HepG2 (cell line): ENCODE data around the gene EMILIN1. TPM values are rescaled to one million over a fixed set of nuclear protein-coding genes. Genes with fewer than 3 reads are reported as not detected.

Experiments used
- BCLAF1 ChIP-seq: fragments of 450-650 bp; IDR thresholded peaks from 2 replicates; pipeline ENCODE4 v1.6.1; 2017; ENCODE audit warnings: mild to moderate bottlenecking
- BHLHE40 ChIP-seq: IDR thresholded peaks from 2 replicates; pipeline ENCODE4 v1.6.1; 2011; ENCODE audit warnings: low read length, improper control_type of control experiment
- HIVEP1 ChIP-seq: sonication (generic); formaldehyde crosslinking; IDR thresholded peaks from 2 replicates; pipeline ENCODE4 v1.4.0; 2020; ENCODE audit warnings: mild to moderate bottlenecking, missing genetic modification reagents
- IKZF4 ChIP-seq: sonication (generic); formaldehyde crosslinking; IDR thresholded peaks from 2 replicates; pipeline ENCODE4 v1.5.1; 2020; ENCODE audit warnings: borderline replicate concordance, mild to moderate bottlenecking, low read depth, missing genetic modification reagents; ENCODE audit errors: not compliant biosample characterization
- ISL2 ChIP-seq: sonication (generic); formaldehyde crosslinking; IDR thresholded peaks from 2 replicates; pipeline ENCODE4 v1.5.0; 2020; ENCODE audit warnings: missing genetic modification reagents
- MXD3 ChIP-seq: IDR thresholded peaks from 2 replicates; pipeline ENCODE4 v1.6.1; 2016; ENCODE audit warnings: mild to moderate bottlenecking, missing biosample characterization, missing genetic modification reagents
- POGK ChIP-seq: sonication (generic); formaldehyde crosslinking; conservative IDR thresholded peaks from 2 replicates; pipeline ENCODE4 v1.8.0; 2022; ENCODE audit warnings: mild to moderate bottlenecking, moderate library complexity, missing genetic modification reagents
- REST ChIP-seq, 2 experiments: IDR thresholded peaks; 2 replicates each; pipeline ENCODE4 v1.6.1; 2011 to 2012; ENCODE audit warnings: low read length in 2 of 2, borderline replicate concordance in 1 of 2, low read depth in 1 of 2, mild to moderate bottlenecking in 1 of 2, moderate library complexity in 1 of 2
- SMARCC2 ChIP-seq: fragments of 450-650 bp; IDR thresholded peaks from 2 replicates; pipeline ENCODE4 v1.6.1; 2017; ENCODE audit warnings: antibody characterized with exemption, mild to moderate bottlenecking
- ZBTB20 ChIP-seq: sonication (generic); formaldehyde crosslinking; IDR thresholded peaks from 2 replicates; pipeline ENCODE4 v1.8.1; 2023; ENCODE audit warnings: missing genetic modification reagents, low read depth, mild to moderate bottlenecking, borderline replicate concordance
- ZBTB3 ChIP-seq: sonication (generic); formaldehyde crosslinking; IDR thresholded peaks from 2 replicates; pipeline ENCODE4 v1.4.0; 2020; ENCODE audit warnings: low read depth, mild to moderate bottlenecking, moderate library complexity, missing genetic modification reagents, borderline replicate concordance
- ZNF225 ChIP-seq: sonication (generic); formaldehyde crosslinking; IDR thresholded peaks from 2 replicates; pipeline ENCODE4 v1.4.0; 2020; ENCODE audit warnings: mild to moderate bottlenecking, missing genetic modification reagents
- ZNF253 ChIP-seq: sonication (generic); formaldehyde crosslinking; IDR thresholded peaks from 2 replicates; pipeline ENCODE4 v1.8.0; 2022; ENCODE audit warnings: mild to moderate bottlenecking, missing genetic modification reagents, borderline replicate concordance
- ZNF274 ChIP-seq: sonication (generic); formaldehyde crosslinking; IDR thresholded peaks from 2 replicates; pipeline ENCODE4 v1.5.1; 2020; ENCODE audit warnings: mild to moderate bottlenecking, missing genetic modification reagents
- ZNF331 ChIP-seq: sonication (generic); formaldehyde crosslinking; IDR thresholded peaks from 2 replicates; pipeline ENCODE4 v1.4.0; 2020; ENCODE audit warnings: missing genetic modification reagents
- ZNF383 ChIP-seq: sonication (generic); formaldehyde crosslinking; IDR thresholded peaks from 2 replicates; pipeline ENCODE4 v1.4.0; 2020; ENCODE audit warnings: missing genetic modification reagents, mild to moderate bottlenecking, borderline replicate concordance
- ZNF543 ChIP-seq: sonication (generic); formaldehyde crosslinking; IDR thresholded peaks from 2 replicates; pipeline ENCODE4 v1.4.0; 2020; ENCODE audit warnings: mild to moderate bottlenecking, missing genetic modification reagents
- ZNF546 ChIP-seq: sonication (generic); formaldehyde crosslinking; conservative IDR thresholded peaks from 2 replicates; pipeline ENCODE4 v1.8.1; 2023; ENCODE audit warnings: mild to moderate bottlenecking, missing genetic modification reagents
- ZNF724P ChIP-seq: sonication (generic); formaldehyde crosslinking; IDR thresholded peaks from 2 replicates; pipeline ENCODE4 v1.8.0; 2022; ENCODE audit warnings: missing genetic modification reagents, borderline replicate concordance
- polyA plus RNA-seq, 8 experiments: library from polyadenylated mRNA; depleted of rRNA in 3 of 8; stranded (reverse) in 7 of 8; unstranded in 1 of 8; fragments of >200 nt; fragmentation: Illumina TruSeq in 4 of 8; extraction: Trizol in 4 of 8; gene quantifications; 2 replicates each; pipeline versions ENCODE4 v1.2.1 to v1.2.3, GENCODE V29; 2011 to 2016; ENCODE audit warnings: low read depth in 4 of 8, missing spikeins in 1 of 8, mixed read lengths in 1 of 8; ENCODE audit not compliant: insufficient read depth in 1 of 8
- total RNA-seq, 5 experiments: library from RNA; depleted of rRNA; stranded (reverse); fragments of >200 nt; fragmentation: Illumina TruSeq; extraction: Trizol; gene quantifications; 2 replicates each; pipeline ENCODE4 v1.2.3, GENCODE V29; 2016; ENCODE audit warnings: low read depth in 1 of 5

Gene EMILIN1
- total and polyA plus RNA-seq, 2 of the 13 experiments (the other 11 are each of a cell fraction or from before 2014, with no cell fraction given): 8.1 to 9.7 TPM

GRCh38 chr2:27071277-27071989, 7.0 kb upstream of the EMILIN1 start, which contains the start of gene OST4 (continued):
- peak in 1 of 2 experiments; percentile 67; a peak in 1 of 4 replicates for TF ChIP-seq REST (IDR thresholded peaks at IDR 0.05; ENCODE audit: borderline replicate concordance in 1 of 2, low read depth in 1 of 2, low read length in 2 of 2)
- TF ChIP-seq ZBTB20 (CRISPR knock-in tag): no peak
- TF ChIP-seq BHLHE40: no peak
- TF ChIP-seq ZBTB3 (CRISPR knock-in tag): no peak; the same call in 1 of the 2 replicates
- TF ChIP-seq ZNF724P (CRISPR knock-in tag): no peak
- TF ChIP-seq ZNF383 (CRISPR knock-in tag): no peak
- TF ChIP-seq BCLAF1: no peak
- no peak for TF ChIP-seq ZNF225 (CRISPR knock-in tag)
- peak; percentile 85 for TF ChIP-seq ZNF331 (CRISPR knock-in tag)
- no peak; the same call in none of the 2 replicates for TF ChIP-seq ZNF546 (CRISPR knock-in tag)
- no peak for TF ChIP-seq ZNF543 (CRISPR knock-in tag)
- TF ChIP-seq IKZF4 (CRISPR knock-in tag): peak; percentile 71
- 0 out of 2 replicates have a peak, but pooled peaks have one; percentile 17 for TF ChIP-seq ZNF274 (CRISPR knock-in tag)
- no peak for TF ChIP-seq ZNF253 (CRISPR knock-in tag)
- TF ChIP-seq POGK (CRISPR knock-in tag): no peak; the same call in 1 of the 2 replicates
- no peak; the same call in none of the 2 replicates for TF ChIP-seq MXD3 (CRISPR knock-in tag)
- TF ChIP-seq HIVEP1 (CRISPR knock-in tag): no peak; the same call in 1 of the 2 replicates
- no peak for TF ChIP-seq SMARCC2
- TF ChIP-seq ISL2 (CRISPR knock-in tag): no peak
